ENCODE measurements around the gene SRBD1.

The SRBD1 gene

DNA sequence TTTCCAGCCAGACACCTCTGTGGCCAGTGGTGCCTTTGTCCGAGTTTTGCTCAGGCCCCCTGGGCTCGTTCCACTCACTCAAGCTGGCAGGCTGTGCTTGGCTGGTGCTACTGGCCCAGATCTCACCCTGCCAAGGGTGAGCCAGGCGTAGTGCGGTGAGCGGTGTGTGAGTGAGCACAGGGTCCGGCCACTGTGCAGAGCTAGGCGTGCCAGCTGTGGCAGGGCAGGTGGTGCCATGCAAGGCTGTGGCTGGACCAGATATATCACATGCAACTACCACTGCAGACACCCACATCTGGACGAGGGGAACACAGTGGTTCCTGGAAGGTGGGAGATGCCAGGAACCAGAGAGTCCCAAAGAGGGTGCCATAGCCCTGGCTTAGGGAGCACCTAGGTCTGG, 70.1 kb downstream of the SRBD1 start:
- no peak for DNase-seq

DNA sequence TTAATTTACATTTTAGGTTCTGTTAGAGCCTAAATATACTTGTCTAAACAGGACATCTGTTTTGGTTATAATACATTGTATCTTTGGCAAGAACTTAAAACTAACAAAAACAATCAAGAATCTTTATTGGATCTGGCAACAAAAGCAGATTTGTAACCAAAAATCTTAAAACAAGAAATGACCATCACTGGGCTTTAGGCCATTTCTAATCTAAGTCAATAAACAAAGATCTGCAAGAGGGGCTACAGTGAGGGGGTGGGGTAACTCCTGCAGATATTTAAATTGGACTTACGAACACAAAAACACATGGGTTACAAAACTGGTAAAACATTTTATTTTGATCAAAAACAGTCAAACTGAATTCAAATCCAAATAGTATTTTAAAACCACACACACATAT, 77.3 kb downstream of the SRBD1 start:
- DNase-seq, result no peak

DNA sequence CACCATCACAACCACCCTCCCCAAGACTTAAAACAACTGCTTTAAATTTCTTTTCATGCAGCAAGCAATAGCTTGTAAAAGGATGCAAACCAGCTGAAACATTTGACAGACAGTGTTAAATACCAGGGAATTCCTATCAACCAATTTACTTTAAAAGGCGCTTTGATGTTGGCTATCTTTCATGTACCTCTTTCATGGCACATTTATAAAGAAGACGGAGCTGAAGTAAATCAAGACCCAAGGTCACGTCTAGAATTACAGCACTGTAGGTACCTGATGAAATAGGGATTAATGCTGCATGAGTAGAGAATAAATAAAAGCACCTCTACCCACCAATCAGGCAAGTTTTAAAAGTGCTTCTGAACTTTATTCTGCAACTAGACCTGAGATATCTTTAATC, 78.9 kb downstream of the SRBD1 start:
- no peak for DNase-seq

GRCh38 chr2:45524016-45524415, 87.1 kb downstream of the SRBD1 start:
- no peak for DNase-seq

DNA sequence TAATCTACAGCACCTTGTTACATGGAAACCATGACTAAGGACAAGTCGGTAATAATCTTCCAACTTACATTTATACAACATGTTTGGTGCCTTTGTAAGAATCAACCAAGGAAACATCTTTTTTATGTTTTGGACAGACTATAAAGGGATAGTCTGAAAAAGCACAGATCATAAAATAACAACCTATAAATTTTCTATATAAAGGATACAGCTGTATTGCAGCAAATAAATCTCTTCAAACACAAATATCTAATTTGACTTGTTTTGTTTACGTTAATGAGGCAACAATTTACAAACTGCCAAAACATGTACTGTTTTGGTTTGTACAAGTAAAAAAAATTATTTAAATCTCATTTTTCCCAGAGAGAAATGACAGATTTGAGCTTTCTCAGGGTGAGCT, 92.5 kb downstream of the SRBD1 start:
- DNase-seq, result no peak

DNA sequence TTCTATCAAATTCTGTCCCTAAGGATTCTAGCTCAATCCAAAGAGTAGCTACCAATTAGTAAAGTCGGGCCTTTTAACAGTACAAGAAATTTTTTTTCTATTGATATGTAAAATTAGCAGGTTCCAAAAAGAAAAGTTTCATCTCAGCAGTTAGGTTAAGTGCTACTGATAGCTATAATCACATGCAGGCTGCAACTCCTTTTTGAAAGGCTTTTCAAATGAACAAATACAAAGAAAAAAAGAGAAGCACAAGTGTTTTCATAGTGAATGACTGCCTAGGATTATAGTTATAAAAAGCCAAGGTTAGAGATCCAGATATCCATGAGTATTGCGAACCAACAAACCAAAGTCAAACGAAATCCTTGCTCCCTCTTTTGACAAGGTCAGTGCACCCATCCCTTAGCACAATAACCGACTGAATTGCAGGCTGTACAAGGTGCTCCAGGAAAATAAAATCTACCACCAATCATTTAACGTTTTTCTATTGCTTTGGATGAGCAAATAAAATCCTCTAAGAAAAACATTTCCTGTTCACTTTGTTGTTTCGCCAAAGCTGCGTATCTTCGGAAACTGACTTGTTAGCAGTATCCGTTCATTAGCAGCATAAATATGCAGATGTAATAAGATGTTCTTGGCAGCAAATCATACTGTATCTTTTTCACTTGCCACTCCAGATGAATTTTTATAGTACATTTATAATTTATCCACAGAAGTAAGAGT, 100.2 kb downstream of the SRBD1 start:
- DNase-seq, result no peak

DNA sequence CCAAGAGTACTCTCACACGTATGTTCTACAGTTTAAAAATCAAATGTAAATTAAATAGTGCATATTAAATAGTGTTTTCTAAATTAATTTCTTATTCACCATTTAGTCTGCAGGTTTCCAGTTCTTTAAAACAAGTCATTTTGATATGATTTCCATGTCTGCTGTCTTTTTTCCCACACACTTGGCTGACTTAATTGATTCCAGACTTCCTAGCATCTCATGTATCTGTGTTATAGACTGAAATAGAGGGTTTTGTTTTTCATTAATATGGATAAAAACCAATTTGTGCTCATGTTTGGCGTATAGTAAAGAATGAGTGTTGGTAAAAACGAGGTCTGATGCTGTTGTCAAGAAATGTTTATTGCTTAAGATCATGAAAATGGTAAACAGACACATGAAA, 104.3 kb downstream of the SRBD1 start:
- DNase-seq, result no peak

DNA sequence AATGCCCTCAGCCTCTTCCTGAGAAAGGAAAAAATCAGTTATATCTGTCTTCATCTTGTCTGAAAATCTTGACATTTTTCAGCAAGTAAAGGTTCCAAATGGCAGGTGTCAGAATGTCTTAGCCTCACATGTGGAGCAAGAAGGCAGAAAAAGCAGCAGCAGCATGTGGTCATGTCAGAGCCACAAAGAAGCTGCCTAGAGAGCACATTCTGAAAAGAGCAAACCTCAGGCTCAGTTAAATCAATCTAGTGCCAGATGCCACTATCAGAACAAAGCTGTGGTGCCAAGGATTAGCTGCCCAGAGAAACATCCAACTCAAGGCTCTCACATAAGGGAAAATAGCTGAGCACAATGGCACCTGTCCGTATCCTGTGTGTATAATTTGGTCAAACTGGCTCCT, 105.9 kb downstream of the SRBD1 start:
- DNase-seq, result no peak

DNA sequence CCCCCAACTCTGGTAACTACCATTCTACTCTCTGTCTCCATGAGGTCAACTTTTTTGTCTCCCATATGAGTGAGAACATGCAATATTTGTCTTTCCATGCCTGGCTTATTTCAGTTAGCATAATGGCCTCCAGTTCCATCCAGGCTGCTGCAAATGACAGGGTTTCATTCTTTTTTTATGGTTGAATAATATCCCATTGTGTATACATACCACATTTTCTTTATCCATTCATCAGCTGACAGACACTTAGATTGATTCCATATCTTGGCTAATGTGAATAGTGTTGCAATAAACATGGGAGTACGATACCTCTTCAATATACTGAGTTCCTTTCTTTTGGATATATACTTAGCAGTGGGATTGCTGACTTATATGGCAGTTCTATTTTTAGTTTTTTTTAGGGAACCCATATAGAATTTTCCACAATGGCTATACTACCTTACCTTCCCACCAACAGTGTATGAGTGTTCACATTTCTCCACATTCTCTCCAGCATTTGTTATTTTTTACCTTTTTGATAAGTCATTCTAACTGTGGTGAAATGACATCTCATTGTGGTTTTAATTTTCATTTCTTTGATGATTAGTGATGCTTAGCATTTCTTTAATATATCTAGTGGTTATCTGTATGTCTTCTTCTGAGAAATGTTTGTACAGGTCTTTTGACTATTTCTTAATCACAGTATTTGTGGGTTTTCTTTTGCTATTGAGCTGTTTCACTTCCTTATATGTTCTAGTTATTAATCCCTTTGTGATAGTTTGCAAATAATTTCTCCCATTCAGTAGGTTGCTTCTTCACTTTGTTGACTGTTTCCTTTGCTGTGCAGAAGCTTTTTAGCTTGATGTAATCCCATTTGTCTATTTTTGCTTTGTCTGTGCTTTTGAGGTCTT, 112.2 kb downstream of the SRBD1 start:
- DNase-seq, result no peak

DNA sequence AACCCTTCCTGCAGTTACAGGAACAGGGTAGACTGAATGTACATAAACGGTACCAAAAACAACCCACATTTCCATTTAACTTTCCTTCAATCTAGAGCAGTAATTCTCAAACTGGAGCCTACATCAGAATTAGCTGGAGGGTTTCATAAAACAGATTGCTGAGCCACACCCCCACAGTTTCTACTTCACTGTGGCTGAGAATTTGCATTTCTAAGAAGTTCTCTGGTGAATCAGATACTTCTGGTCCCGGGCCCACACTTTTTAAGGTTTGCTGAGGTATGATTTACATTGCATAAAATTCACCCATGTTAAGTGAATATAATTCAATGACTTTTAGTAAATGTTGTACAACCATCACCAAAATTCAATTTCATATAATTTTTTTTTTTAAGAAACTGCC, 113.7 kb downstream of the SRBD1 start:
- DNase-seq, result peak; percentile 44

DNA sequence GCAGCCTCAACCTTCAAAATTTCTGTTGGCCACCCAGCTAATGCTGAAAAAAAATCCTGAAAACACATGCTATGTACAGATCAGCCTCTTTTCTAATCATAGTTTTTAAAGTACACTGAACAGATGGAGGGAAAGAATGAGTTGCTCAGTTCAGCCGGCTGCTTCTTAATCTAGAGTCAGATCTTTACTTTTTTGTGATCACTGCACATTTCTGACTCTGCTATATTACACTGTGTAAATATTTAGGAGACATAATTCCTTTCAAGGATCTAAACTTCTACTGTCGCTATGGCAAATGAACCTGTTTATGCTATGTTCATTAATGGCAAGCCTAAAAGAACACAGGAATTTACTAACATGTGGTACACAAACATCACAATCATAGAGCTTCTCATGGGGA, 114.2 kb downstream of the SRBD1 start:
- no peak for DNase-seq

DNA sequence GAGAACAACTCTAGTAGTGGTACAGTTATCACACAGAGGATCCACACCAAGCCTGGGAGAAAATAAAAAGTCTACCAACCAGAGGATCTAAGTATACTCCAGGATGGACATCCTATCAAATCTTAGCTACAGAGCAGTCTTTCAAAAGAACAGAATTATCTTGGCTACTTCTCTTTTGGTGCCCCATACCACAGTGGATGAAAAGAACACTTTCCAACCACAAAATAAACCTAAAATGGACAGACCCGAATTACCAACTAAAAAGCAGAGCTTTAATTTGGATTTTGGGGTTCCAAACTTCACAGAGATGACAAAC, 116.1 kb downstream of the SRBD1 start:
- no peak for DNase-seq

- DNase-seq, result no peak
These were observed 116.6 kb downstream of the SRBD1 start for GRCh38 chr2:45494275-45494977.

DNA sequence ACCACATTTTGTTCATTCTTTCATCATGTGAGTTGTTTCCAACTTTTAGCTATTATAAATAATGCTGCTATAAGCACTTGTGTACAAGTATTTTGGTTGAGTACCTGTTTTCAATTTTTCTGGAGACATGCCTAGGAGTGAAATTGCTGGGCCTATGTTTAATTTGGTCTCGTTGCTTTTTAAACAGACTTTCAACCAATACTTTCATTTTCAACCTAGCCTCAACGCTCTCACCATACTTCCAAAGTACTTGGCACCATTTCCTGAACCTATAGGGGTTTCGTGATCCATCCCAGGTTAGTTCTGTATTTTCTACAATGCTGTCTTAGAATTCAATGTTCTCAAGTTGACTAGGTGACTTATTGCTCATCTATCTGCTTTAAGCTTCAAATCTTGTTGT, 126.1 kb downstream of the SRBD1 start:
- DNase-seq, result no peak

DNA sequence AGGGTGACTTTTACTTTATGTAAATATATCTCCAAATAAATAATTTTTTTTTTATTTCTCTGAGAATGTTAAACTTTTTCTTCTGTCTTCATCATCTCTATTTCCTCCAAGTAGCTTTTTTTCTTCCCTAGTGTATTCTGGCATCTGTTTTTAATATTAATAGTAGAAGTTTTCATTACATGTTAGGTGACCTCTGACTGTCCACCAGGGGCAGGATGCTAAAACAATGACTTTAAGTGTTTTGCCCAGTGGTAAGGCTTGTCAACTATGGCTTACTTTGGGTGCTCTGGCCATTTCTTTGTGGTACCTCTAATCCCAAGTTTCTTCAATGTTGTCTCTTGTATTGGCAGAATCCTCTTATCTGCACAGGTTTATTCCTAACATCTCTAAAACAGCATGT, 127.1 kb downstream of the SRBD1 start:
- no peak for DNase-seq

DNA sequence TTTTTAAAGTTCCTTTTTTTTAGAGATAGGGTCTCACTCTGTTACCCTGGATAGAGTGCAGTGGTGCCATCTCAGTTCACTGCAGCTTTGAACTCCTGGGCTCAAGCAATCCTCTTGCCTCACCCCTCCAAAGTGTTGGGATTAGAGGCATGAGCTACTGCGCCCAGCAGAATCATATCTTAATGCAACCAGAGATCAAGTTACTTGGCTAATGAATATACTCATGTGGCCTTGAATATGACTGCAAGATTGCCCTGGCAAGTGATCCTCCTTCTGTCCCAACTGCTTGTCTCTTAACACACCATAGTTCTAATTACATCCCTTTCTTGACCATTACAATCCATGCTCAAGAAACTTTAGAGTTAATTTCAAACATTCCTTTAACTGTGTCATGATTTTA, 133.5 kb downstream of the SRBD1 start:
- no peak for DNase-seq

- no peak for DNase-seq
These were observed 140.5 kb downstream of the SRBD1 start for GRCh38 chr2:45470531-45470930.

DNA sequence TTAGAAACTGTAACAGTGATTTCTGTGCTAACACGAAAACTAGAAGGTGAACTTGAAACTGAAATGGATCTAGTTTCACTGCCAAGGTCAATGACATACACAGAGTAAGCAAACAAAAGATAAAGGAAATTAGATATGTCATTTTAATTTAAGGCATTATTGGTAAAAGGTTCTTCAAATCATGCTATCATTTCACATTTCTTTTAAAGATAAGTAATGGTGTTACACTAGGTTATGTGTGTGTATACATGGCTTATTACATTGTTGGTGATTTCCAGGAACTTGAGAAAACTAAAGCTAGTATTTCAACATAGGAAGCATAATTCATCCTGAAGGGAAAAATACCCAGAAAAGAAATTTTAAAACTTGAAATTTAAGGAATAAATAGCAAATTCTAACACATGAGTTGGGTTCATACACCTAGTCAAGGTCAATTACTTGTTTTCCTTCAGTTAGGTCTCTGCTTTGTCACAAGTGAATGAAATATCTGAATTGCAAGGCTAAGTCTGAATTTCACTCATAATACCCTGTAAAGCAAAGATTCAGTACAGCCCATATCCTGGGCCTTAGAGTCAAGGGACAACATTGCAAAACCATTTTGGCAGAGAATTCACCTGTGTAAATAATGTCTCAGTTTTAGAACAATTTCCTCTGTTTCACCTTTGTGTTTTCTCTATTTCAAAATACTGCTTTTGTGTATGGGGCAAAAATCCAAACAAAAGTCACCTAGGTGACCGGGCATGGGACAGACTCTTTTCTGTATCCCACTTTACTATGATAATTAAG, 141.6 kb downstream of the SRBD1 start:
- DNase-seq, result no peak

DNA sequence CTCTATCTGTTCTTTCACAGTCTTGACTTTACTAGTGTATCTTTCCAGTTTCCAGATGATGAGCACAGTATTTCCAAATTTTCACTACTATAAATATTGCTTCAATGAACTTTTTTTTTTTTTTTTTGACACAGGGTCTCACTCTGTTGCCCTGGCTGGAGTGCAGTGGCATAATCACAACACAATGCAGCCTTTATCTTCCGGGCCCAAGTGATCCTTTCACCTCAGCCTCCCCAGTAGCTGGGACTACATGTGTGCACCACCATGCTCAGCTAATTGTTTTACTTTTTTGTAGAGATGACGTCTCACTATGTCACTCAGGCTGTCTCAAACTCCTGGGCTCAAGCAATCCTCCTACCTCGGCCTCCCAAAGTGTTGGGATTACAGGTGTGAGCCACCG, 142.8 kb downstream of the SRBD1 start:
- DNase-seq, result no peak

GRCh38 chr2:45466053-45466452, 145.0 kb downstream of the SRBD1 start:
- no peak for DNase-seq

- no peak for DNase-seq
These were observed 150.2 kb downstream of the SRBD1 start for GRCh38 chr2:45460825-45461224.

DNA sequence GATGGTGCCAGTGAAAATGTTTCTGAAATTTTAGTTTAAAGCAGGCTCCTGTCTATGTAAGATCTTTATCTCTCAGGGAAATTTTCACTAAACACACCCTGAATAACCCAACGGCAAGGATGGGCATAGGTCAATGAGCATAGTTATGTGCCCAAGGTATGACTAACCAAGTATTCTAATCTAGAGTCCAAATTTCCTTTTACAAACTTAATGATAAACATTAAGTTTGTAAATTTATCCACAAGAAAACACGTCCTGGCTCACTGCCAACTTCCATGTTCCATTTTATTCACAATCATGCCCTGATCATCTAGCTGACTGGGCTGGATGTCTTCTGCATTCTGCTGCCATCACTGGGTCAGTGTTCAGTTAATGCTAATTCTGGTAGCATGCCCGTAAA, 151.2 kb downstream of the SRBD1 start:
- no peak for DNase-seq

DNA sequence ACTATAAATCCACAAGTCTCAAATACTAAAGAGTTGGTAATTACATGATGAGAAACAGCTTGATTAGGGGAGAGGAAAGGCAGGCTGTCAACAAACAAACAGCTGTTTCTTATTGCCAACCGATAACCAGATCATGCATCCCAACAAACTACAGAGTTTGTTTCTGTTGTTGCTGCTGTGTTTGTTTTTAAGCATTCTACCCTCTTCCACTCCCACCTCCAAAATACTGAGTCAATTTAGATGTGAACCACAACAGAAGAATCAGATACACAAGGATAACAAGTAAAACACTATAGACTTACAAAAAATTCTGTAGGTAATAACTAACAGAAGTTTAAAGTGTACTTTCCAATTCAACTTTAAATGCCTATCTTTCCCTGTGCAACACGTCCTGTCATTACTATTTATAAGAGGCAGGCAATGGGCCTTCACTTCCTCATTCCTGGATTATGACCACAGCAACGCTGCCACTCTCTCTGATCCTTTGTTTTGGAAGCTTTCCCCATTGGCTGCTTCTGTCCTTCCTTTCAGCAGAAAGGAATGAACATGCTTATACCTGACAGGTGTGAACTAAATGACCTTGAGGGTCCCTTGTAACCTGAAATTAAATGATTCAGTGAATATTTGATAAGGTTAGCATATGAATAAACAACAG, 152.0 kb downstream of the SRBD1 start:
- no peak for DNase-seq
